Suprapubic skin (tissue), 4 donors: ENCODE data around the gene TUBB3. TPM values are rescaled to one million over a fixed set of nuclear protein-coding genes. Genes with fewer than 3 reads are reported as not detected.

Experiments used
- DNase-seq, 2 donors: peaks; one replicate each; pipeline ENCODE4 v3.0.0-alpha.2; 2019; ENCODE audit warnings: low spot score in 2 of 2
- H3K27ac ChIP-seq: fragments of 200-600 bp; sonication (generic); one replicate; pipeline ENCODE4 v1.5.1; 2019
- H3K27me3 ChIP-seq: fragments of 200-600 bp; sonication (generic); one replicate; pipeline ENCODE4 v1.5.1; 2019
- H3K36me3 ChIP-seq: fragments of 200-600 bp; sonication (generic); one replicate; pipeline ENCODE4 v1.5.1; 2019
- H3K4me1 ChIP-seq: fragments of 200-600 bp; sonication (generic); one replicate; pipeline ENCODE4 v1.5.1; 2019
- H3K4me3 ChIP-seq: fragments of 200-600 bp; sonication (generic); one replicate; pipeline ENCODE4 v1.5.1; 2019; ENCODE audit warnings: mild to moderate bottlenecking
- H3K9me3 ChIP-seq: fragments of 200-600 bp; sonication (generic); one replicate; pipeline ENCODE4 v1.5.1; 2019
- CTCF ChIP-seq, 2 donors: fragments of 200-600 bp in 1 of 2; fragments of 450-650 bp in 1 of 2; sonication (generic) in 1 of 2; IDR thresholded peaks; one replicate each; pipeline ENCODE4 v1.5.1; 2016 to 2019; ENCODE audit warnings: antibody characterized with exemption in 2 of 2, mild to moderate bottlenecking in 1 of 2, moderate library complexity in 1 of 2
- EP300 ChIP-seq: sonication (generic); formaldehyde crosslinking; IDR thresholded peaks from one replicate; pipeline ENCODE4 v1.6.1; 2017; ENCODE audit warnings: antibody characterized with exemption
- POLR2A ChIP-seq, 2 donors: fragments of 450-650 bp; IDR thresholded peaks; one replicate each; pipeline ENCODE4 v1.6.1; 2017; ENCODE audit warnings: antibody characterized with exemption in 2 of 2, mild to moderate bottlenecking in 2 of 2, moderate library complexity in 2 of 2
- POLR2AphosphoS5 ChIP-seq, 3 donors: sonication (generic); formaldehyde crosslinking; IDR thresholded peaks; one replicate each; pipeline ENCODE4 v1.6.1; 2017; ENCODE audit warnings: antibody characterized with exemption in 3 of 3
- WGBS: methylation state at CpG from one replicate; pipeline ENCODE4 v1.1.5; 2018; 5-methylcytosine and 5-hydroxymethylcytosine counted together
- total RNA-seq, 4 donors: library from RNA; depleted of rRNA; stranded (reverse); fragments of >200 nt; gene quantifications; one replicate each; pipeline ENCODE4 v1.1.0, GENCODE V29; 2016

Gene TUBB3
- total RNA-seq, 4 donors from 2014 or later, result 1.2 to 9.2 (median 4.6) TPM

- Histone ChIP-seq H3K27ac (no peak overlapping the region), H3K4me3 (no peak overlapping the region), H3K36me3 (peaks cover 77% of the 10 kb centered on the region), H3K9me3 (no peaks in the 10 kb centered on the region), H3K27me3 (no peaks in the 10 kb centered on the region), H3K4me1 (peaks cover 3% of the 10 kb centered on the region)
- peak in 1 of 2 donors; percentile 60 for DNase-seq
- 81% methylated on average over 22 of the region's 31 CpGs for WGBS
- TF ChIP-seq EP300 (no peak), CTCF (IDR thresholded peaks at IDR 0.05) (no peak), POLR2A (IDR thresholded peaks at IDR 0.05) (no peak), POLR2AphosphoS5 (IDR thresholded peaks at IDR 0.05) (no peak)
Observed at GRCh38 chr16:89904606-89905510, 18.3 kb upstream of the TUBB3 start.

GRCh38 chr16:89905511-89906139 lies 17.5 kb upstream of the TUBB3 start:
- Histone ChIP-seq H3K36me3 (peaks cover 75% of the 10 kb centered on the region), H3K27me3 (no peaks in the 10 kb centered on the region), H3K4me3 (no peak overlapping the region), H3K4me1 (peaks cover 8% of the 10 kb centered on the region), H3K27ac (no peak overlapping the region), H3K9me3 (no peaks in the 10 kb centered on the region)
- no peak for DNase-seq
- TF ChIP-seq POLR2A (IDR thresholded peaks at IDR 0.05), result no peak
- TF ChIP-seq CTCF (IDR thresholded peaks at IDR 0.05), result no peak
- no peak for TF ChIP-seq EP300
- TF ChIP-seq POLR2AphosphoS5 (IDR thresholded peaks at IDR 0.05), result no peak
- 74% methylated on average over 10 of the region's 23 CpGs for WGBS

- DNase-seq, result no peak
- H3K27ac ChIP-seq, result no peak overlapping the region
- 92% methylated on average over 36 of the region's 40 CpGs for WGBS
- H3K36me3 ChIP-seq, result peaks cover 74% of the 10 kb centered on the region
- H3K9me3 ChIP-seq, result no peaks in the 10 kb centered on the region
- H3K4me3 ChIP-seq, result no peak overlapping the region
- TF ChIP-seq CTCF (IDR thresholded peaks at IDR 0.05), result no peak
- TF ChIP-seq EP300, result no peak
- TF ChIP-seq POLR2A (IDR thresholded peaks at IDR 0.05), result no peak
- TF ChIP-seq POLR2AphosphoS5 (IDR thresholded peaks at IDR 0.05), result no peak
- H3K27me3 ChIP-seq, result no peaks in the 10 kb centered on the region
- peaks cover 8% of the 10 kb centered on the region for H3K4me1 ChIP-seq
Observed at GRCh38 chr16:89906140-89907025, 16.8 kb upstream of the TUBB3 start.

- Histone ChIP-seq H3K36me3 (peaks cover 82% of the 10 kb centered on the region), H3K9me3 (no peaks in the 10 kb centered on the region), H3K27me3 (no peaks in the 10 kb centered on the region), H3K4me3 (no peak overlapping the region), H3K27ac (no peak overlapping the region), H3K4me1 (peaks cover 8% of the 10 kb centered on the region)
- TF ChIP-seq POLR2A (IDR thresholded peaks at IDR 0.05), result no peak
- TF ChIP-seq EP300, result no peak
- no peak for TF ChIP-seq POLR2AphosphoS5 (IDR thresholded peaks at IDR 0.05)
- no peak for TF ChIP-seq CTCF (IDR thresholded peaks at IDR 0.05)
- DNase-seq, result no peak
- WGBS, result 97% methylated on average over 12 of the region's 13 CpGs
Observed at GRCh38 chr16:89907055-89907814, 15.9 kb upstream of the TUBB3 start.
